ENCODE data around the gene CWC15.

GRCh38 chr11:94924171-94924572, 49.2 kb downstream of the CWC15 start:
- no peak for TF ChIP-seq CTCF (IDR thresholded peaks at IDR 0.05)
- TF ChIP-seq, protein P1, sequence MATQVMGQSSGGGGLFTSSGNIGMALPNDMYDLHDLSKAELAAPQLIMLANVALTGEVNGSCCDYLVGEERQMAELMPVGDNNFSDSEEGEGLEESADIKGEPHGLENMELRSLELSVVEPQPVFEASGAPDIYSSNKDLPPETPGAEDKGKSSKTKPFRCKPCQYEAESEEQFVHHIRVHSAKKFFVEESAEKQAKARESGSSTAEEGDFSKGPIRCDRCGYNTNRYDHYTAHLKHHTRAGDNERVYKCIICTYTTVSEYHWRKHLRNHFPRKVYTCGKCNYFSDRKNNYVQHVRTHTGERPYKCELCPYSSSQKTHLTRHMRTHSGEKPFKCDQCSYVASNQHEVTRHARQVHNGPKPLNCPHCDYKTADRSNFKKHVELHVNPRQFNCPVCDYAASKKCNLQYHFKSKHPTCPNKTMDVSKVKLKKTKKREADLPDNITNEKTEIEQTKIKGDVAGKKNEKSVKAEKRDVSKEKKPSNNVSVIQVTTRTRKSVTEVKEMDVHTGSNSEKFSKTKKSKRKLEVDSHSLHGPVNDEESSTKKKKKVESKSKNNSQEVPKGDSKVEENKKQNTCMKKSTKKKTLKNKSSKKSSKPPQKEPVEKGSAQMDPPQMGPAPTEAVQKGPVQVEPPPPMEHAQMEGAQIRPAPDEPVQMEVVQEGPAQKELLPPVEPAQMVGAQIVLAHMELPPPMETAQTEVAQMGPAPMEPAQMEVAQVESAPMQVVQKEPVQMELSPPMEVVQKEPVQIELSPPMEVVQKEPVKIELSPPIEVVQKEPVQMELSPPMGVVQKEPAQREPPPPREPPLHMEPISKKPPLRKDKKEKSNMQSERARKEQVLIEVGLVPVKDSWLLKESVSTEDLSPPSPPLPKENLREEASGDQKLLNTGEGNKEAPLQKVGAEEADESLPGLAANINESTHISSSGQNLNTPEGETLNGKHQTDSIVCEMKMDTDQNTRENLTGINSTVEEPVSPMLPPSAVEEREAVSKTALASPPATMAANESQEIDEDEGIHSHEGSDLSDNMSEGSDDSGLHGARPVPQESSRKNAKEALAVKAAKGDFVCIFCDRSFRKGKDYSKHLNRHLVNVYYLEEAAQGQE (IDR thresholded peaks at IDR 0.05; ENCODE audit: insufficient read depth in 1 of 2, low read depth in 2 of 2, low read length in 1 of 2): no peak

Data from Panc1 (cell line).